SU-DHL-6 (cell line): ENCODE results near the gene PSMA4.

Experiments used
- CTCF ChIP-seq: fragments of 200-600 bp; sonication (generic); IDR thresholded peaks from one replicate; pipeline ENCODE4 v1.5.1; 2017; ENCODE audit warnings: antibody characterized with exemption, mild to moderate bottlenecking, low read length, moderate library complexity; ENCODE audit not compliant: insufficient read depth, poor library complexity, severe bottlenecking
- EZH2phosphoT487 ChIP-seq: fragments of 200-600 bp; sonication (generic), shearing (Covaris generic); conservative IDR thresholded peaks from 2 replicates; pipeline ENCODE4 v1.6.1; 2018; ENCODE audit warnings: mild to moderate bottlenecking, antibody characterized with exemption, low read length, moderate library complexity, mixed read lengths

- no peak for TF ChIP-seq CTCF
- no peak for TF ChIP-seq EZH2phosphoT487
Measured at GRCh38 chr15:78509726-78510312, 30.4 kb upstream of the PSMA4 start.
